B cell (primary cell): ENCODE data around the gene SPANXN5. TPM values are rescaled to one million over a fixed set of nuclear protein-coding genes. Genes with fewer than 3 reads are reported as not detected.

ENCODE experiments used
- ATAC-seq: fragments of 200-7000 bp; cut with Tn5 transposase; one replicate; pipeline ENCODE4 v1.10.0; 2021; ENCODE audit warnings: low read depth, mild to moderate bottlenecking, moderate number of reproducible peaks, moderate library complexity
- CTCF ChIA-PET: fragments of 350-600 bp; sonication (Branson Sonifier 250); formaldehyde crosslinking; loops from one replicate; lab custom pipeline; 2021; ENCODE audit warnings: antibody characterized with exemption, inconsistent platforms; lab: Charles Lee
- POLR2A ChIA-PET: fragments of 350-600 bp; sonication (Branson Sonifier 250); formaldehyde crosslinking; loops from one replicate; lab custom pipeline; 2021; ENCODE audit warnings: antibody characterized with exemption; lab: Charles Lee
- DNase-seq: peaks from one replicate; pipeline ENCODE4 v3.0.0; 2013
- H2AFZ ChIP-seq: 2 replicates; pipeline ENCODE4 v1.6.1; 2012; ENCODE audit warnings: mild to moderate bottlenecking, low read depth, low read length; ENCODE audit not compliant: insufficient read depth, poor library complexity, severe bottlenecking
- H3K27ac ChIP-seq, 2 donors: 1 replicate in 1 of 2; 2 replicates in 1 of 2; pipeline ENCODE4 v1.5.1; 2012 to 2013; ENCODE audit warnings: low read length in 2 of 2, mild to moderate bottlenecking in 2 of 2, moderate library complexity in 1 of 2
- H3K27me3 ChIP-seq, 4 experiments: fragments of 200-600 bp in 1 of 4; sonication (generic) in 1 of 4; replicated peaks in 1 of 4; 1 replicate in 2 of 4; 2 replicates in 2 of 4; pipeline versions ENCODE4 v1.6.1 to v1.7.0; 2013 to 2016; ENCODE audit warnings: low read length in 3 of 4, mild to moderate bottlenecking in 2 of 4, mixed read lengths in 1 of 4, moderate library complexity in 1 of 4; ENCODE audit not compliant: insufficient read depth in 4 of 4, control insufficient read depth in 3 of 4; ENCODE audit errors: control extremely low read depth in 1 of 4
- H3K36me3 ChIP-seq, 2 experiments: replicated peaks in 1 of 2; 1 replicate in 1 of 2; 2 replicates in 1 of 2; pipeline versions ENCODE4 v1.6.1 to v1.7.1; 2013; ENCODE audit warnings: low read length in 1 of 2; ENCODE audit not compliant: insufficient read depth in 2 of 2, control insufficient read depth in 1 of 2; ENCODE audit errors: control extremely low read depth in 1 of 2, extremely low read depth in 1 of 2
- H3K4me1 ChIP-seq, 2 donors: fragments of 200-600 bp in 1 of 2; sonication (generic) in 1 of 2; 1 replicate in 1 of 2; 2 replicates in 1 of 2; pipeline versions ENCODE4 v1.5.1 to v1.6.1; 2013 to 2017; ENCODE audit warnings: low read length in 2 of 2; ENCODE audit not compliant: control insufficient read depth in 2 of 2, insufficient read depth in 2 of 2
- H3K4me2 ChIP-seq: replicated peaks from 2 replicates; pipeline ENCODE3; 2012; ENCODE audit warnings: mild to moderate bottlenecking, low read depth, low read length; ENCODE audit not compliant: poor library complexity, severe bottlenecking
- H3K4me3 ChIP-seq, 5 experiments: fragments of 200-600 bp in 1 of 5; sonication (generic) in 1 of 5; 1 replicate in 3 of 5; 2 replicates in 2 of 5; pipeline versions ENCODE4 v1.5.1 to v1.7.0; 2011 to 2016; ENCODE audit warnings: low read length in 4 of 5, mild to moderate bottlenecking in 4 of 5, low read depth in 2 of 5, control low read depth in 1 of 5, moderate library complexity in 1 of 5; ENCODE audit not compliant: insufficient read depth in 1 of 5; ENCODE audit errors: control extremely low read depth in 1 of 5, extremely low read depth in 1 of 5
- H3K79me2 ChIP-seq: fragments of 200-600 bp; sonication (generic); one replicate; pipeline ENCODE4 v1.6.0; 2016; ENCODE audit warnings: low read length; ENCODE audit not compliant: control insufficient read depth, insufficient read depth
- H3K9ac ChIP-seq: fragments of 200-600 bp; sonication (generic); 2 replicates; pipeline ENCODE4 v1.6.1; 2017; ENCODE audit warnings: mild to moderate bottlenecking, low read length, moderate library complexity
- H3K9me3 ChIP-seq, 3 donors: one replicate each; pipeline versions ENCODE4 v1.6.1 to v1.7.1; 2013; ENCODE audit warnings: low read length in 2 of 3; ENCODE audit not compliant: control insufficient read depth in 2 of 3, insufficient read depth in 1 of 3; ENCODE audit errors: control extremely low read depth in 1 of 3
- H4K20me1 ChIP-seq: 2 replicates; pipeline ENCODE4 v1.6.0; 2012; ENCODE audit warnings: mild to moderate bottlenecking, low read length; ENCODE audit not compliant: insufficient read depth, control insufficient read depth, poor library complexity, severe bottlenecking
- H3K27ac Mint-ChIP-seq: one replicate; pipeline ENCODE4 v1.8.0; 2021; ENCODE audit warnings: mixed read lengths
- H3K27me3 Mint-ChIP-seq: one replicate; pipeline ENCODE4 v1.8.0; 2021; ENCODE audit warnings: mixed read lengths
- H3K4me1 Mint-ChIP-seq: one replicate; pipeline ENCODE4 v1.8.0; 2021; ENCODE audit warnings: mixed read lengths
- H3K4me3 Mint-ChIP-seq: one replicate; pipeline ENCODE4 v1.8.0; 2021; ENCODE audit warnings: mixed read lengths
- H3K9me3 Mint-ChIP-seq: one replicate; pipeline ENCODE4 v1.8.0; 2022; ENCODE audit warnings: mixed read lengths; ENCODE audit not compliant: insufficient read depth
- CTCF ChIP-seq: fragments of 200-600 bp; IDR thresholded peaks from one replicate; pipeline ENCODE4 v1.8.0; 2022; ENCODE audit warnings: antibody characterized with exemption, mild to moderate bottlenecking
- EZH2 ChIP-seq: IDR thresholded peaks from 2 replicates; pipeline ENCODE4 v1.6.1; 2012; ENCODE audit warnings: borderline replicate concordance, low read depth, mild to moderate bottlenecking, moderate library complexity, low read length; ENCODE audit not compliant: insufficient read depth, poor library complexity, severe bottlenecking
- WGBS: methylation state at CpG from one replicate; pipeline ENCODE4 v1.1.5; 2013; ENCODE audit warnings: missing lambda C conversion rate; ENCODE audit not compliant: insufficient coverage; 5-methylcytosine and 5-hydroxymethylcytosine counted together
- intact Hi-C: fragments of 100-400 bp; cut with micrococcal nuclease; formaldehyde crosslinking; loops from one replicate; pipeline ENCODE4 v1.10.0; 2022
- polyA plus RNA-seq: library from polyadenylated mRNA; depleted of rRNA; stranded (reverse); fragments of >200 nt; gene quantifications from 2 replicates; pipeline ENCODE4 v1.2.3, GENCODE V29; 2012
- total RNA-seq, 2 donors: library from RNA; stranded (reverse); fragments of 120-200 nt in 1 of 2; gene quantifications; 1 replicate in 1 of 2; 2 replicates in 1 of 2; pipeline versions ENCODE4 v1.2.3 to v1.2.4, GENCODE V29; 2013 to 2022

SPANXN5 gene
- total and polyA plus RNA-seq, 2 donors (not counting 1 experiment from before 2014, with no cell fraction given) = not detected

GRCh38 chrX:52839137-52839536 lies 41.9 kb upstream of the SPANXN5 start:
- Mint-ChIP-seq H3K4me3 (no peak overlapping the region), H3K27ac (no peak overlapping the region), H3K9me3 (no peaks in the 10 kb centered on the region), H3K4me1 (no peaks in the 10 kb centered on the region), H3K27me3 (no peaks in the 10 kb centered on the region)
- DNase-seq = no peak
- Histone ChIP-seq H2AFZ (no peak overlapping the region), H3K9me3 (no peaks in the 10 kb centered on the region), H3K36me3 (no peaks in the 10 kb centered on the region), H3K4me2 (no peak overlapping the region), H3K9ac (no peak overlapping the region), H3K27ac (no peak overlapping the region), H3K4me3 (no peak overlapping the region), H3K4me1 (no peaks in the 10 kb centered on the region), H4K20me1 (no peaks in the 10 kb centered on the region), H3K27me3 (no peaks in the 10 kb centered on the region), H3K79me2 (no peaks in the 10 kb centered on the region)
- ATAC-seq = no peak
- no CpG with 5 or more reads among the region's 2 CpGs for WGBS
- CTCF ChIA-PET = no interaction called here
- intact Hi-C loops = no loop called here
- TF ChIP-seq CTCF (no peak), EZH2 (no peak)
- POLR2A ChIA-PET = no interaction called here

- Mint-ChIP-seq H3K9me3 (no peaks in the 10 kb centered on the region), H3K4me3 (no peak overlapping the region), H3K4me1 (no peaks in the 10 kb centered on the region), H3K27ac (no peak overlapping the region), H3K27me3 (no peaks in the 10 kb centered on the region)
- ATAC-seq = no peak
- no peaks in the 10 kb centered on the region for H3K9me3 ChIP-seq
- H3K4me2 ChIP-seq = no peak overlapping the region
- ChIA-PET CTCF (no interaction called here), POLR2A (no interaction called here)
- DNase-seq = no peak
- no peaks in the 10 kb centered on the region for H4K20me1 ChIP-seq
- H3K27ac ChIP-seq = no peak overlapping the region
- no peaks in the 10 kb centered on the region for H3K79me2 ChIP-seq
- intact Hi-C loops = no loop called here
- H3K27me3 ChIP-seq = no peaks in the 10 kb centered on the region
- H3K9ac ChIP-seq = no peak overlapping the region
- no peak overlapping the region for H3K4me3 ChIP-seq
- TF ChIP-seq EZH2 = no peak
- no peak for TF ChIP-seq CTCF
- 91% methylated on average over 1 of the region's 3 CpGs for whole genome bisulfite sequencing
- H3K36me3 ChIP-seq = no peaks in the 10 kb centered on the region
- no peak overlapping the region for H2AFZ ChIP-seq
- H3K4me1 ChIP-seq = no peaks in the 10 kb centered on the region
Measured at GRCh38 chrX:52830551-52830950, 33.3 kb upstream of the SPANXN5 start.
